NCI-H2029 (cell line): ENCODE data around the gene ZFHX3.

Experiments
- DNase-seq: peaks from one replicate; lab custom pipeline; 2025; lab: John Stamatoyannopoulos, UW

Gene ZFHX3

DNA sequence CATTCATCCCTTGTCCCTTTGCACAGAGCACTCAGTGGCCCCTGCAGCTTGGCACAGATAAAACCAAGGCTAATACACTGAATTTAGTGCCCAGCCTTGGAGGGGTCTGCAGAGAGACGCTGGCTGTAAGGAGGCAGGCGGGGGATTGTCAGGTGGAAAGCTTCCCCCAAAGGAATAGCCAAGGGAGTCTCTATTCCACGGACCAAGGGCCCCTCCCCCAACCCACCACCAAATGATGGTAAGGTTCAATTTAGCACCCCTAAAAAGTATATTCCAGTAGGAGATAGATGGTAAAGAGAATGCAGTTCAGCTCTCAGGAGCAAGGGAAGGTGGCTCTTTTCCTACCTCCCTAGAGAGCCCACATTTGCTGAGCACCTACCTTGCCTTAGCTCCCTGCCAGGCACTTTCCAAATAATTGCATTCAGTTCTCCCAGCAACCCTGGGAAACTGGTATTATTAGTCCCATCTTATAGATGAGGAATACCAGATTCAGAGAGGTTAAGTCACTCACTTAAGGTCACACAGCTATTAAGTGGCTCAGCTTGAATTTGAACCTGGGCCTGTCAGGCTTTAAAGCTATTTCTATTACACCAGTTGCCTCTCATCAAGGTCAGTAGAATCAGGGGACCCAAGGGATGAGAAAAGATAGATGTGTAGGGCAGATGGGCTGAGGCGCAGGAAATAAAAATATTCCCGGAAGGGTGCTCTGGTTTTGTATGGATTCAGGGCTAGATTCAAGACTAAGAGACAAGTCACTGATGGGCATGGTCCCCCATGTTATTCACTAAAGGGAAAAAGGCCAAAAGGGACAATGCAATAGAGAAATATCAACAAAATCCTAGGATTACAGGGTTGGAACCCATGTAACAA is 20.0 kb upstream of the ZFHX3 start:
- no peak for DNase-seq

DNA sequence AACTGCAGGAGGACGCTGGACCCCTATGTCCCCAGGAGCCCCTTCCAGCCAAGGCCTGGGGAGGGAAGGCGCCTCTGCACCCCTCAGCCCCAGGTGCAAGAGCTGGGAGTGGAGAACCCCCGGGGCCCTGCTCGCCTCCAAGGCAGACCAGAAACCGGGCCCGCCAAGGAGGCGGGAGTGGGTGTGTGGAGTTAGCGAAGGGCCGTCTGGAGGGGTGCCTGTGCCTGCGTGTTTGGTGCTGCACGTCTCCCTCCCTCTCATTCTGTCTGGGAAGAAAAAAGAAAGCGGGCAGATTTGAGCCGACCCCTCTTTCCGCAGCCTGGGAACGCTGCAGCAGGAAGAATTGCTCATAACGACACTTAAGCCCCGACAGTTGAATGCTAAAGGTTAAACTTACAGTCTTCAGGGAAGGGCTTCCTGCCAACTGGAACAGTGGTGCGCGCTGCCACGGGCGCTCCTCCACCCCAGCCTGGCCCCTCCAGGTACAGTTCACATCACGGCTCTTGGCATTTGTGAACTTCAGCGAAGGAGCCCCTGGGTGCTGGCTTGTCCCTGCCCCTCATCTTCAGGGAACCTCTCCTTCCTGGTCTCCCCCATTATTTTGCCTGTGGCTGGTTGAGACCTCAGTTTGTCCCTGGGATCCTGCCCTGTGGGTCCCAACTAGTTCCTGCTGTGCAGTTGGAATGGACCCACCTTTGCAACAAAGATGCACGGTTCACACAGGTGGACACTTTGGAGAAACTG is 19.2 kb upstream of the ZFHX3 start:
- DNase-seq, result no peak

DNA sequence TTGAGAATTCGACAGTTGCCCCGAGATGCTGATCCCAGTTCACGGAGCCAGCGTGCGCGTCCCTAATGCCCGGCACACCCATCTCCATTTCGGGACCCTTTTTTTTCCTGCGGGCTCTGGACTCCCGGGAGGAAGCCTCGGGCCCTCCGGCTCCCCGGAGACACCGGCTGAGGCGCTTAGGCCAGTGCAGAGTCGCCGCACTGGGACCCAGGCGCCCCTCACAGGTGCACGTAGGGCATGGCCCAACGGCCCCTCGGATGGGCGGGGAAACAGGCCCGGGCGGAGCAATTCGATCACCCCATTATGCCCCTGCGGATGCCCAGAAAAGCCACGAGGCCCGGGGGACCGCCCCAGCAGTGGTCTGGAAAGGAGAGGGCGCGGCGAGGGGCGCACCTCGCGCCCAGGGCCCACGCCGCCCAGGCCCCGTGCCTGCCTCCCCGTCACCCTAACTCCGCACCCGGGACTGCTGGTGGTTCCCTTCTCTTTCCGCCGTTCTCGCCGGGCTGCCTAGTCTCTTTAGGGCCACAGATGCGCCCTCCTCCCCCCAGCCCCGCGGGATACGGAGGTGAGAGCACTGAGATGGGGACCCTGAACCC is 18.5 kb upstream of the ZFHX3 start:
- no peak for DNase-seq

- DNase-seq, result no peak
Observed at GRCh38 chr16:73065632-73066330, 17.9 kb upstream of the ZFHX3 start.

DNA sequence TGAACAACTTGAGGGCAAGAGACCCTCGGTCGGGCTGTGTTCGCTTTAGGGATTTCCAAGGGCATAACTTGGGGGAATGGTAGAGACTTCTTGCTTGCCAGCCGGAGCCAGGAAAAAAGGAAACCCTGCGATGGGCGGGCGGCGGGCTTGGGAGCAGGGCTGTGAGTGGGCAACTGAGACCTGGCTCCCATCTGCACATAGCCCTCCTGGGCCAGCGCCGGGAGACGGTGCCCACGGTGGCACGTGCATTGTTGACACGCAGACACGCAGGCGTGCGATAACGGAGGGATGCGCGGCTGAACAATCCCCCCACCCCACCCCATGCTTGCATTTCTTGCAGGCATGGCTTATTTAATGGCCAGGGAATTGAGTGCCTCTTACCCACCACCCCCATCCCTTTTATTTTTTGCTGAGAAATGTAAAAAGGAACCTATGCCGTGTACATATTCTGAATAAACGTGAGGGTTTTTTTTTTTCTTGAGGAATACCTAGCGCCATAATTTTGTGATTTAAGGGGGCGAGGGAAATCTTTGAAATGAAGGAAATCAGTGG is 17.1 kb upstream of the ZFHX3 start:
- DNase-seq, result no peak

GRCh38 chr16:73064212-73064993 is 16.5 kb upstream of the ZFHX3 start:
- no peak for DNase-seq

GRCh38 chr16:73063854-73064211 is 15.9 kb upstream of the ZFHX3 start:
- no peak for DNase-seq

DNA sequence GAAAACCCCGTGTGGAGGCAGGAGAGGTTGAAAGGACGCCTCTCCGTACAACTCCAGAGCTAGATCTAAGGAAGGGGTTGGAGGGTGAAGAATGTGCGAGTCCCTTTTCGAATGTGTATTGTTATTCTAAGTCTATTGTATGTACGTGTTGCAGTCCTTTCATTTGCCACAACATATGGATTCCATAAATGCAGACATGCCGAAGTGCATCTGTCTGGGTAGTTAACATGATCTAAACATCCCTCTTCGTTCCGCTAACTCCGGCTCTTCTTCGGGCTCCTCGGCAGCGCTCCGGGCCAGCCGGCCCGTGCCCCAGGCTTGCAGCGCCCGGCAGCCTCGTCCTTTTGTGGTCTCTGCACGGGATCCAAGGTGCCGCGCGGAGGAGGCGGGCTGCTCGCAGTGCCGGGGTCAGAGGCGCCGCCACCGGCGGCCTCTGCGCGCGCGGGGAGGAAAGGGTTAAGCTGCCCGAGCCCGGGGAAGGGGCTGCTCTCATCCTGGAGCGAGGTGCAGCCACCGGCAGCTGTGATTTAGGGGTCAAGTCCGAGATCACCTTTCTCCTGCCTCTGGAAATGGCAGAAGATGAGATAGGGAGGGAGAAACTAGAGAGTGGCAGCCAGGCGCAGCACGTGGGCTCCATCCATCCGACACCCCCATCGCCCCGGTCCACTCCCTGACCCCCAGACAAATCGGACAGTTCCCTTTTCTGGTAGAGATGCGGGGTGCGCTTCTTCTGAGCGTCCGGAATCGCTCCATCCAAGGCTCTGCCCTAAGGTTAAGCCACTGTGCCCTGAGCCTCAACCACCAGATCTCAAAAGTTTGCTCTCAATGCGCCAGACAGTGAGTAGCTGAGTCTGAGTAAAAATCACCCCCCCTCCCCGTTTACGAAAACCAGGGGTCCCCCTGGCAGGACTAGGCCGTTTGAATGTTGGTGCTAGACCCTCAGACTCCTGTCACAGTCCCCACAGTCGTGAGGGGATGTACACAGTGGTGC is 15.1 kb upstream of the ZFHX3 start:
- no peak for DNase-seq

DNA sequence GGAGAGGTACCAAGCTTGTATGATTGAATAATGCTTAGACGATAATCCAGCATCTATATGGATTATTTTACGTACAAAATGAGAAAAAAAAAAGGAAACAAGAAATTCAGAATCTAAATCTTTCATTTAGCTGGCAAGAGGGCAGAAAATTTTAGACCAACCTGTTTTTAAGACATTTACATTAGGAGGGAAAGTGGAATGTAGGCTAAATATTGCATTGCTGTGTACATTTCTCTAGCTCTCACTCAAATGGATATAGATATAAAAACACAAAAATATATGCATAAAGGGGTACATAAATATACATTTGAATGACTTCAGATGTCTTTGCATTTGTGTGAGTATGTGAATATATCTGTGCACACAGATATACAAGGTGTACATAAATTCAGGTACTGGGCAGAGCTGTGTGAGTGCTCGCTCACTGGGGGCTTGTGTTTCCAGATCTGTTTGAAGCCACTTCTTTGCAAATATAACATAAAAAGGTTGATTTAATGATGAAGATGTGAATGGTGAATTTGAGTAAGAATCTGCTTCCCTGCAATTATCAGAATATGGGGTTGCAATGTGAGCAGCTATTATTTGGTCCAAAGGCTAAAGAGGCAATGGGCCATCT is 14.2 kb upstream of the ZFHX3 start:
- DNase-seq, result no peak

DNA sequence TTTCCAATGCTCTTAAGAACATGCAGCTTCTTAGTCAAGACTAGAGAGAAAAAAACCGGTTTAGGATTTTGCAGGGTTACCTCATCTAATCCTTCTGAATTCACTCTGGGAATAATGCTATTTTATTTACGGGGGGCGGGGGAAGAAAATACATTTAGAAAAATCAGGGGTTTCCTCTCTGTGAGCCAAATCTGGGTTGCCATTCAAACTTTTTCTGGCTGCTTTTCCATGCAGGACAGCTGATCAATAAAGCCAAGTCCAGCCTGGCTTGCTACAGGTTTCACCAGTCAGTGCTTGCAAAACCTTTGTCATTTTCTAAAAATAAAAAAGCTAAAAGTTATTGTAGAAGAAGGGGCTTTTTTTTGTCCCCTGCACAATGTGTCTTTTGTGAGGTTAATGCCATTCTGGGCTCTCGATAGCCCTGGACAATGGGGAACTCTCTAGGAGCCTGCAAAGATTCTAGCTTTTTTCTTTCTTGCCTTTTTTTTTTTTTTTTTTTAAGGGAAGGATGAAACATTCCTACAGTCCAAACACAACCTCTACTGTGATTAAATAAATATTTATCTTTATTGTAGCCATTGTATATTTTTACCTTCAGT is 13.1 kb upstream of the ZFHX3 start:
- no peak for DNase-seq

GRCh38 chr16:73059779-73060615 is 12.1 kb upstream of the ZFHX3 start:
- DNase-seq, result no peak

DNA sequence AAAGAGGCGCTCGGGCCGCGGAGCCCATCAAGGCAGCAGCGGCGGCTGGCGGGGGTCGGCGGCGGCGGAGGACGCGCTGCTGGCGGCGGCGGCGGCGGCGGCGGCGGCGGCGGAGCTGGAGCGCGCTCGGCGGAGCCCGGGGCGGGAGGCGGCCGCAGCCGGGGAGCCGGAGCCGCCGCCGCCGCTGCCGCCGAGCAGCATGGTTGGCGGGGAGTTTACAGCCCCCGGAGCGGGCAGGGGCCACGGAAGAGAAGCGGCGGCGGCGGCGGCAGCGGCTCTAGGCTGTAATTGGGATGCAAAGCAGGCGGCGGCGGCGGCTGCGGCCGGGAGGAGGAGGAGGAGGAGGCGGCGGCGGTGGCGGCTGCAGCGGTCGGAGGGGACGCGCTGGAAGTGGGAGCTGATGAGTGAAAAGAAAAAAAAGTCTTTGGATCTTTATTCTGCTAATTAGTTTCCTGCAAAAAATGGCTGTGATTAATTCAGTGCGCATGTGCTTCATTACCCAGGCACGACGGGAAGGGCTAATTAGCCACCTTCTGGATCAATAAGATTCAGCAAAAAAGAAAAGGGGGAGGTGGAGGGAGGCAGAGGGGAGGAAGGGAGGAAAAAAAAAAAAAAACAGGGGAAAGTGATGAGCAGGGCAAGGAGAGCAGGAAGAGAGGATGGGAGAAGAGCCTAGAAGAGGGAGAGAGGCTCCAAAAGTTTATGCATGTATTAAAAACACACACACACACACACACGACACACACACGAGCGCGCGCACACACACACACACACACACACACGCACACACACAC is 10.9 kb upstream of the ZFHX3 start:
- DNase-seq, result no peak

- no peak for DNase-seq
Observed at GRCh38 chr16:73058221-73058615, 10.3 kb upstream of the ZFHX3 start.

DNA sequence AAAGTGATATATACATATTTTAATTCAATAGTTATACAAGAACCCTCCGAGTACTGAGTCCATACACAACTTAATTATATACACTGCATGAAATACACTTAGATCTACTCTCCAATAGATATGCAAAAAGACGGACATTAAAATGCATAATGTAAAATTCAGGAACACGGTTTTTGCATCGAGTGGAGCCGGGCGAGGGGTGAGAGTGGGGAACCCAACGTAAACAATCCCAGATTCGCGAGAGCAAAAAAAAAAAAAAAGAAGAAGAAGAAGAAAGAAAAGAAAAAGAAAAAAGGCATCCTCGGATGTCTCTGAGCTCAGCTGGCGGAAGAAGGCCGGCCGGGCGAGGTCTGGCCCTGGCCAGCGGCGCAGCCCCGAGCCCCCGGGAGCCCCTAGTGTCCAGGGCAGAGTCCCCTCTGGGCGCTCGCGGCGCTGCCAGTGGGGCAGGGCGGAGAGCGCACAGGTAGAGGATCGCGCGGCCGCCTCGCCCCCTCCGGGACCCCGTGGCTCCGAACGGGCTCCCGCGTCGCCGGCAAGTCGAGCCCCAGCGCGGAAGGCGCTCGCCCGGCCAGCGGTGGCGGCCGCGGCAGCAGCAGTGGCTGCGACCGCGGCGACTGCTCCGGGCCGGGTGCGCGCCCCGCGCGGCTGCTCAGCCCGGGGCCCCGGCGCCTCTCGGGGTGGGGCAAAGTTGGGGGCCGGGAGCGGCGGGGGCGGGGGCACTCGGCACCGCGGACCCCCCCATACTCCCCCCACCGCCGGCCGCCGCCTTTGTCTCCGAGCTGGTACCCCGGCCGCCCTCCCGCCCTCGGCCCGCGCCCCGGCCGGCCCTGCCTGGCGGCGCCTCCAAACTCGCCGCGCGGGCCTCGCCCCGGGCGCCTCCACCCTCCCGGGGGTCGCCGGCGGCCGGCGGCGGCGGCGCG is 9.6 kb upstream of the ZFHX3 start:
- no peak for DNase-seq

DNA sequence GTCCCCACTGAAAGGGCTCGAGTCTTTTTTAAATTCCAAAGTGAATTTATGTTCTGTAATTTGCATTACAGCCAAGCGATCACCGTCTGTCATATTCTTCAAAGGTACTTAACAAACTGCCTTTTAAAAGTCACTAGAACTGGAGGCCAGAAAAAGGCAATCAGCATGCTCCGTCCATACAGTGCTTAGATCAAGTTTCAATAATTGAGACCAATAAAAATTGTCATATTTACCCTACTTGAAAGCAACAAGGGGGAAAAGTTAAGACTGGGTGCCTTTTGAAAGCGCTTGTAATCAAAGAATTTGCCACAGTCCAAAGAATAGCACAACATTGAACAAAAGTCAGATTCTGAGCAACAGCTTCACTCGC is 9.0 kb upstream of the ZFHX3 start:
- no peak for DNase-seq

DNA sequence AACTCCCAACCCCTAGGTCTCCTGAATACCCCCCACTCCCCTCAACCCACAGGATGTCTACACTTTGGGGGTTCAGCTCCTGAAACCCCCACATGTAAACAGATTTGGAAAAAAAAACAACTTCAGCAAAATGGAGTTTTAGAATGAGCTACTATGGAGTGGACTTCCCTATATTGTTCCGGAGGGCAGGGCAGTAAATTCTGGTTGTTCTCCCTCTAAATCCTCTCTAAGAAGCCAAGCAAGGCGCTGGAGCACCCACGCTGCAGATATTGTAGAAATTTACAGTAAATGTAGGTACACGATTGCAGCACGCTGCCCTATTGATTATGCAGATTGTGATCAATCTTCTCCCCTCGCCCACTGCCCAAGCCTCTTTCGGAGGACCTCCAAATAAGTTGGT is 8.5 kb upstream of the ZFHX3 start:
- DNase-seq, result no peak
